ENCODE data around the gene ADARB1.

DNA sequence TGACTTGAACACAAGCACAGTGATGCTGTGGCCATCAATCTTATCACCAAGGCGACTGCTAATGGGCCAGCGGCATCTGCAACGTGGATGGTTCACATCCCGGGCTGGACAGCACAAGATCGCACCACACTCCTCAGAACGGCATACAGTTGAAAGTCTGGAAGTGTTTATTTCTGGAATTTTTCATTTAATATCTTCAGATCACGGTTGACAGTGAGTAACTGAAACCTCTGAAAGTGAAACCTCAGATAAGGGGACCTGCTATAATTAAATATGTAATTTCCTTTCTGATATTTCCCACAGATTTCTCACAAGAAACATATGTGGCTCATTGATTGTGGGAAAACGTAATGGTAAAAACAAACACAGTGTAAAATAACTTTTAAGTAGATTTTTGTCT lies 129.6 kb downstream of the ADARB1 start:
- TF ChIP-seq, protein P1, sequence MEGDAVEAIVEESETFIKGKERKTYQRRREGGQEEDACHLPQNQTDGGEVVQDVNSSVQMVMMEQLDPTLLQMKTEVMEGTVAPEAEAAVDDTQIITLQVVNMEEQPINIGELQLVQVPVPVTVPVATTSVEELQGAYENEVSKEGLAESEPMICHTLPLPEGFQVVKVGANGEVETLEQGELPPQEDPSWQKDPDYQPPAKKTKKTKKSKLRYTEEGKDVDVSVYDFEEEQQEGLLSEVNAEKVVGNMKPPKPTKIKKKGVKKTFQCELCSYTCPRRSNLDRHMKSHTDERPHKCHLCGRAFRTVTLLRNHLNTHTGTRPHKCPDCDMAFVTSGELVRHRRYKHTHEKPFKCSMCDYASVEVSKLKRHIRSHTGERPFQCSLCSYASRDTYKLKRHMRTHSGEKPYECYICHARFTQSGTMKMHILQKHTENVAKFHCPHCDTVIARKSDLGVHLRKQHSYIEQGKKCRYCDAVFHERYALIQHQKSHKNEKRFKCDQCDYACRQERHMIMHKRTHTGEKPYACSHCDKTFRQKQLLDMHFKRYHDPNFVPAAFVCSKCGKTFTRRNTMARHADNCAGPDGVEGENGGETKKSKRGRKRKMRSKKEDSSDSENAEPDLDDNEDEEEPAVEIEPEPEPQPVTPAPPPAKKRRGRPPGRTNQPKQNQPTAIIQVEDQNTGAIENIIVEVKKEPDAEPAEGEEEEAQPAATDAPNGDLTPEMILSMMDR (IDR thresholded peaks at IDR 0.05; ENCODE audit: borderline replicate concordance, extremely low read depth, low read length, poor library complexity, severe bottlenecking): no peak
- TF ChIP-seq EZH2 (IDR thresholded peaks at IDR 0.05; ENCODE audit: borderline replicate concordance, low read depth, low read length, severe bottlenecking): no peak
